Fibroblast of mammary gland (primary cell): ENCODE results near the gene CYP3A4.
"Not testable (repeated sequence)": the region's sequence is repeated elsewhere in the genome, so short reads cannot be mapped to it uniquely, and the experiment has no call there.

Experiments
- DNase-seq: peaks from one replicate; pipeline ENCODE4 v3.0.0-alpha.2; 2010; ENCODE audit warnings: low read depth
- H3K4me3 ChIP-seq: 2 replicates; pipeline ENCODE4 v1.5.1; 2011; ENCODE audit warnings: low read depth, mild to moderate bottlenecking, low read length, moderate library complexity; ENCODE audit not compliant: control insufficient read depth
- TF ChIP-seq, protein P1 (sequence below): conservative IDR thresholded peaks from 2 replicates; pipeline ENCODE4 v1.5.1; 2011; ENCODE audit warnings: low read depth, low read length, inconsistent platforms; ENCODE audit not compliant: control insufficient read depth, insufficient read depth

CYP3A4 gene

DNA sequence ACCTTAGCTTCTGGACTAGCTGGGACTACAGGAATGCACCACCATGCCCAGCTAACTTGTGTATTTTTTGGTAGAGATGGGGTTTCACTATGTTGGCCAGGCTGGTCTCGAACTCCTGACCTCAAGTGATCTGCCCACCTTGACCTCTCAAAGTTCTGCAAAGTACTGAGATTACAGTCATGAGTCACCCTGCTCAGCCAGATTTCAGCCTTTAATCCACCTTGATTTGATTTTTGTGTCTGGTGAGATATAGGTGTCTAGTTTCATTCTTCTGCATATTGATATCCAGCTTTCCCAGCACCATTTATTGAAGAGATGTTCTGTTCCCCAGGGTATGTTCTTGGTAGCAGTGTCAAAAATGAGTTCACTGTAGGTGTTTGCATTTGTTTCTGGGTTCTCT, 28.9 kb downstream of the CYP3A4 start:
- TF ChIP-seq, protein P1, sequence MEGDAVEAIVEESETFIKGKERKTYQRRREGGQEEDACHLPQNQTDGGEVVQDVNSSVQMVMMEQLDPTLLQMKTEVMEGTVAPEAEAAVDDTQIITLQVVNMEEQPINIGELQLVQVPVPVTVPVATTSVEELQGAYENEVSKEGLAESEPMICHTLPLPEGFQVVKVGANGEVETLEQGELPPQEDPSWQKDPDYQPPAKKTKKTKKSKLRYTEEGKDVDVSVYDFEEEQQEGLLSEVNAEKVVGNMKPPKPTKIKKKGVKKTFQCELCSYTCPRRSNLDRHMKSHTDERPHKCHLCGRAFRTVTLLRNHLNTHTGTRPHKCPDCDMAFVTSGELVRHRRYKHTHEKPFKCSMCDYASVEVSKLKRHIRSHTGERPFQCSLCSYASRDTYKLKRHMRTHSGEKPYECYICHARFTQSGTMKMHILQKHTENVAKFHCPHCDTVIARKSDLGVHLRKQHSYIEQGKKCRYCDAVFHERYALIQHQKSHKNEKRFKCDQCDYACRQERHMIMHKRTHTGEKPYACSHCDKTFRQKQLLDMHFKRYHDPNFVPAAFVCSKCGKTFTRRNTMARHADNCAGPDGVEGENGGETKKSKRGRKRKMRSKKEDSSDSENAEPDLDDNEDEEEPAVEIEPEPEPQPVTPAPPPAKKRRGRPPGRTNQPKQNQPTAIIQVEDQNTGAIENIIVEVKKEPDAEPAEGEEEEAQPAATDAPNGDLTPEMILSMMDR: no peak
- H3K4me3 ChIP-seq: no peak overlapping the region

GRCh38 chr7:99752356-99752755, 31.6 kb downstream of the CYP3A4 start:
- TF ChIP-seq, protein P1: no peak
- peak; percentile 43 for DNase-seq
- H3K4me3 ChIP-seq: no peak overlapping the region

More for the DNA sequence above, 28.9 kb downstream of the CYP3A4 start:
- no peak for DNase-seq

- H3K4me3 ChIP-seq, DNase-seq: not testable (repeated sequence)
Measured at GRCh38 chr7:99751322-99752052, 32.5 kb downstream of the CYP3A4 start.

- no peak for DNase-seq
- no peak overlapping the region for H3K4me3 ChIP-seq
- TF ChIP-seq, protein P1: no peak
Measured at GRCh38 chr7:99748846-99749579, 35.0 kb downstream of the CYP3A4 start.

DNA sequence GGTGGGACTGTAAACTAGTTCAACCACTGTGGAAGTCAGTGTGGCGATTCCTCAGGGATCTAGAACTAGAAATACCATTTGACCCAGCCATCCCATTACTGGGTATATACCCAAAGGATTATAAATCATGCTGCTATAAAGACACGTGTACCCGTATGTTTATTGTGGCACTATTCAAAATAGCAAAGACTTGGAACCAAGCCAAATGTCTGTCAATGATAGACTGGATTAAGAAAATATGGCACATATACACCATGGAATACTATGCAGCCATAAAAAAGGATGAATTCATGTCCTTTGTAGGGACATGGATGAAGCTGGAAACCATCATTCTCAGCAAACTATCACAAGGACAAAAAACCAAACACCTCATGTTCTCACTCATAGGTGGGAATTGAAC, 37.1 kb downstream of the CYP3A4 start:
- not testable (repeated sequence) for H3K4me3 ChIP-seq, DNase-seq

- not testable (repeated sequence) for H3K4me3 ChIP-seq, DNase-seq
Measured at GRCh38 chr7:99745395-99745794, 38.6 kb downstream of the CYP3A4 start.

GRCh38 chr7:99742737-99743394, 41.1 kb downstream of the CYP3A4 start:
- DNase-seq: peak; percentile 25
- no peak overlapping the region for H3K4me3 ChIP-seq
- TF ChIP-seq, protein P1: no peak

GRCh38 chr7:99741441-99741795, 42.6 kb downstream of the CYP3A4 start:
- no peak overlapping the region for H3K4me3 ChIP-seq
- TF ChIP-seq, protein P1: no peak
- no peak for DNase-seq
